GM12872 (cell line): Measurements from ENCODE around the gene SLMAP.

Source experiments
- CTCF ChIP-seq: IDR thresholded peaks from 3 replicates; pipeline ENCODE4 v1.5.1; 2011; ENCODE audit warnings: low read depth, mild to moderate bottlenecking, low read length, moderate library complexity; ENCODE audit not compliant: insufficient read depth

Gene SLMAP

GRCh38 chr3:57958642-57959422 is 202.7 kb downstream of the SLMAP start:
- no peak for TF ChIP-seq CTCF

- no peak for TF ChIP-seq CTCF
Measured at GRCh38 chr3:57959423-57960173, 203.5 kb downstream of the SLMAP start.

GRCh38 chr3:57960174-57960505 is 204.0 kb downstream of the SLMAP start:
- TF ChIP-seq CTCF: no peak

- TF ChIP-seq CTCF: no peak
Measured at GRCh38 chr3:57961177-57961827, 205.2 kb downstream of the SLMAP start.

- TF ChIP-seq CTCF: peak; percentile 40; the same call in 2 of the 3 replicates
Measured at GRCh38 chr3:57961828-57962447, 205.8 kb downstream of the SLMAP start.

GRCh38 chr3:57962448-57962834 is 206.3 kb downstream of the SLMAP start:
- TF ChIP-seq CTCF: no peak

GRCh38 chr3:57963811-57964346 is 207.8 kb downstream of the SLMAP start:
- no peak for TF ChIP-seq CTCF
